Loucy (cell line): ENCODE results near the gene CD2AP.

ENCODE experiments used
- CTCF ChIP-seq: fragments of 200-600 bp; sonication (generic); conservative IDR thresholded peaks from 2 replicates; pipeline ENCODE4 v1.5.1; 2014; ENCODE audit warnings: mild to moderate bottlenecking, antibody characterized with exemption, low read length
- EZH2phosphoT487 ChIP-seq: fragments of 200-600 bp; IDR thresholded peaks from 2 replicates; pipeline ENCODE4 v1.6.1; 2018; ENCODE audit warnings: antibody characterized with exemption, mild to moderate bottlenecking, moderate library complexity, borderline replicate concordance

- no peak for TF ChIP-seq CTCF
- no peak for TF ChIP-seq EZH2phosphoT487
These were observed 30.8 kb upstream of the CD2AP start for GRCh38 chr6:47446669-47447330.
